ENCODE measurements around the gene AHDC1. TPM values are rescaled to one million over a fixed set of nuclear protein-coding genes. Genes with fewer than 3 reads are reported as not detected.

AHDC1 gene
- total and polyA plus RNA-seq, 2 donors (not counting 3 experiments of a cell fraction or from before 2014, with no cell fraction given), result 7.0 to 32.1 TPM

- Histone ChIP-seq H3K4me3 (replicated peaks in 1 of 3; ENCODE audit: insufficient read depth in 1 of 3, low read depth in 1 of 3, low read length in 3 of 3) (no peak overlapping the region), H3K27ac (ENCODE audit: insufficient read depth, low read depth, low read length) (no peak overlapping the region), H3K79me2 (ENCODE audit: control insufficient read depth, insufficient read depth, low read length) (peaks cover 19% of the 10 kb centered on the region), H4K20me1 (replicated peaks; ENCODE audit: control insufficient read depth, extremely low read depth, insufficient read depth, low read length) (no peaks in the 10 kb centered on the region), H2AFZ (ENCODE audit: low read depth, low read length) (no peak overlapping the region), H3K4me1 (ENCODE audit: control insufficient read depth, extremely low read depth, insufficient read depth, low read length) (peaks cover 23% of the 10 kb centered on the region), H3K9ac (replicated peaks; ENCODE audit: extremely low read depth, insufficient read depth, low read length) (no peak overlapping the region), H3K9me1 (replicated peaks; ENCODE audit: control insufficient read depth, extremely low read depth, insufficient read depth, low read length) (no peaks in the 10 kb centered on the region), H3K4me2 (ENCODE audit: insufficient read depth, low read length) (no peak overlapping the region), H3K36me3 (ENCODE audit: control insufficient read depth in 2 of 2, extremely low read depth in 1 of 2, insufficient read depth in 2 of 2, low read length in 2 of 2) (peaks cover 0 to 5% of the 10 kb centered on the region in 2 experiments), H3K9me3 (replicated peaks; ENCODE audit: control insufficient read depth, insufficient read depth, low read length) (no peaks in the 10 kb centered on the region), H3K27me3 (ENCODE audit: control insufficient read depth in 2 of 2, insufficient read depth in 2 of 2, low read length in 2 of 2) (no peaks in the 10 kb centered on the region)
- POLR2A ChIA-PET, result no interaction called here
- DNase-seq (ENCODE audit: low read depth, low spot score) (no peak), FAIRE-seq (no peak)
- CTCF ChIA-PET, result interaction anchor here (1.4 to 12.3 kb wide), 3 partner anchors 41 to 232 kb away, joined by 3 to 455 read pairs (median 27); no protein-coding TSS in a partner anchor
- no peak for TF ChIP-seq POLR2AphosphoS5 (IDR thresholded peaks at IDR 0.05; ENCODE audit: insufficient read depth, low read depth, low read length)
- no peak for TF ChIP-seq POLR2A (IDR thresholded peaks at IDR 0.05; ENCODE audit: low read depth, low read length)
- no peak for TF ChIP-seq MYC (IDR thresholded peaks at IDR 0.05; ENCODE audit: low read depth, low read length)
- no peak for TF ChIP-seq MAX (IDR thresholded peaks at IDR 0.05; ENCODE audit: insufficient read depth, insufficient read length)
- no peak for TF ChIP-seq FOS (IDR thresholded peaks at IDR 0.05; ENCODE audit: borderline replicate concordance, insufficient read depth, low read length)
- no peak for TF ChIP-seq EZH2 (IDR thresholded peaks at IDR 0.05; ENCODE audit: borderline replicate concordance, low read depth, low read length, severe bottlenecking)
- no peak for TF ChIP-seq GATA2 (IDR thresholded peaks at IDR 0.05; ENCODE audit: insufficient read depth, insufficient read length, low read depth, low read length)
- TF ChIP-seq, protein P1, sequence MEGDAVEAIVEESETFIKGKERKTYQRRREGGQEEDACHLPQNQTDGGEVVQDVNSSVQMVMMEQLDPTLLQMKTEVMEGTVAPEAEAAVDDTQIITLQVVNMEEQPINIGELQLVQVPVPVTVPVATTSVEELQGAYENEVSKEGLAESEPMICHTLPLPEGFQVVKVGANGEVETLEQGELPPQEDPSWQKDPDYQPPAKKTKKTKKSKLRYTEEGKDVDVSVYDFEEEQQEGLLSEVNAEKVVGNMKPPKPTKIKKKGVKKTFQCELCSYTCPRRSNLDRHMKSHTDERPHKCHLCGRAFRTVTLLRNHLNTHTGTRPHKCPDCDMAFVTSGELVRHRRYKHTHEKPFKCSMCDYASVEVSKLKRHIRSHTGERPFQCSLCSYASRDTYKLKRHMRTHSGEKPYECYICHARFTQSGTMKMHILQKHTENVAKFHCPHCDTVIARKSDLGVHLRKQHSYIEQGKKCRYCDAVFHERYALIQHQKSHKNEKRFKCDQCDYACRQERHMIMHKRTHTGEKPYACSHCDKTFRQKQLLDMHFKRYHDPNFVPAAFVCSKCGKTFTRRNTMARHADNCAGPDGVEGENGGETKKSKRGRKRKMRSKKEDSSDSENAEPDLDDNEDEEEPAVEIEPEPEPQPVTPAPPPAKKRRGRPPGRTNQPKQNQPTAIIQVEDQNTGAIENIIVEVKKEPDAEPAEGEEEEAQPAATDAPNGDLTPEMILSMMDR (IDR thresholded peaks at IDR 0.05; ENCODE audit: extremely low read depth in 1 of 2, insufficient read depth in 1 of 2, low read depth in 1 of 2, low read length in 2 of 2), result no peak
- TF ChIP-seq JUN (IDR thresholded peaks at IDR 0.05; ENCODE audit: borderline replicate concordance, insufficient read depth, insufficient read length, low read depth), result no peak
- intact Hi-C loops (cut with micrococcal nuclease) (no loop called here), dilution Hi-C loops (cut with MboI; ENCODE audit: extremely low pct_ligation_motif_present, low sequenced_read_pairs) (loop anchor here (25.0 kb wide), 1 partner anchor 185 kb away; no protein-coding TSS in a partner anchor)
- BruUV-seq (replicated peaks), result no TSS peak
These were observed 6.2 kb downstream of the AHDC1 start for GRCh38 chr1:27597516-27598294.
